ENCODE results near the gene LMTK3. TPM values are rescaled to one million over a fixed set of nuclear protein-coding genes. Genes with fewer than 3 reads are reported as not detected.
A peak's percentile ranks its signal among the peaks of the same experiment; 100 is the strongest.

Gene LMTK3
- total and polyA plus RNA-seq, 9 of the 15 experiments (the other 6 are each of a cell fraction or from before 2014, with no cell fraction given): 0.35 to 12.3 (median 2.0) TPM; not detected in 2

DNA sequence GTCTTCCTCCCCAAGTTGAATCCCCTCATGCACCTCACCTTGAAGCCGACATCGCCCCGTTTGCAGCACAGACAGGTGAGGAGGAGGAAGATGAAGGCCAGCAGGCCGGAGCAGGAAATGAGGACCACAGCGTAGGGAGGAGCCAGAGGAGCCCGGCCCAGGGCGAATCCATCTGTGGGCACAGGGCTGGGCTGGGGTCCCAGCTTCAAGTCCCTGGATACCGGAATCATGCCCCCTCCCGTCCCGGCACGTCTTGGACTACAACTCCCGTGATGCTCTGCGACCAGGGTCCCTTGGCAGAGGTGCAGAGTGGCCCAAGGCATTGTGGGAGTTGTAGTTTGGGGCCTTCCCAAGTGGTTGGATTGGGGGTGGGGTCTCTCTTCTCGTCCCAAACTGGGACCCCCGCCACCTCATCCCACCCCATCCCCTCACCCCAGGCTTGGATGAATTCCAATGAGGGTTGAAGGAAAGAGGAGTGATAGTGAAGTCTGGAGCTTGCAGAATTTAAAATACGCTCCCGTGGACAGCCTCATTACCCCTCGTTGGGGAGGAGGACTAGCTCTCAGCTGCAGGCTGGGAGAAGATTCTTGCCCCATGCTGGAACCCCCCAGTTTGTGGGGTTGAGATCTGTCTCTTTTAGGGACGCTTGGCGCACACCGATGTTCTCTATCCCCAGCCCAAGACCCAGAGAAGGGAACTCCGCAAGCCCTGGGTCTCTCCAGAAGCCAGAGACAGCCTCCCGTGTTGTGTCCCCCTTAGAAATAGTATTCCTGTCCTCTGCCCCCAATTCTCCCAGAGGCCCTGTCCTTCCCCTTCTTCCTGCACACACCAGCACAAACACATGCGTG, 990 bp downstream of the LMTK3 start (continued):
- TF ChIP-seq CCAR2 (IDR thresholded peaks at IDR 0.05; ENCODE audit: low read depth, low read length) (no peak), ZBTB7A (IDR thresholded peaks at IDR 0.05; ENCODE audit: borderline replicate concordance, control insufficient read depth, low read depth, low read length) (no peak), CBFA2T3 (IDR thresholded peaks at IDR 0.05) (no peak), TRIM24 (IDR thresholded peaks at IDR 0.05) (no peak), ZNF140 (CRISPR knock-in tag; IDR thresholded peaks at IDR 0.05) (no peak), TRIM28 (IDR thresholded peaks at IDR 0.05) (no peak), ZNF436 (CRISPR knock-in tag; IDR thresholded peaks at IDR 0.05) (no peak), E2F8 (IDR thresholded peaks at IDR 0.05; ENCODE audit: low read depth, partially characterized antibody) (no peak), NR2F6 (CRISPR knock-in tag; IDR thresholded peaks at IDR 0.05) (no peak), SREBF1 (IDR thresholded peaks at IDR 0.05; ENCODE audit: borderline replicate concordance, low read depth, low read length) (no peak), SUPT5H (IDR thresholded peaks at IDR 0.05) (no peak), ZNF668 (CRISPR knock-in tag; IDR thresholded peaks at IDR 0.05) (no peak), SMARCA4 (IDR thresholded peaks at IDR 0.05) (no peak), ZNF41 (CRISPR knock-in tag; conservative IDR thresholded peaks at IDR 0.05) (no peak), OTX1 (CRISPR knock-in tag; IDR thresholded peaks at IDR 0.05) (no peak), FOXJ2 (tag; IDR thresholded peaks at IDR 0.05) (no peak), HLTF (IDR thresholded peaks at IDR 0.05) (no peak), ZNF778 (CRISPR knock-in tag; IDR thresholded peaks at IDR 0.05) (no peak), KLF10 (CRISPR knock-in tag; IDR thresholded peaks at IDR 0.05) (no peak), ZNF395 (CRISPR knock-in tag; IDR thresholded peaks at IDR 0.05) (peak; percentile 90)
- TF ChIP-seq, protein P1, sequence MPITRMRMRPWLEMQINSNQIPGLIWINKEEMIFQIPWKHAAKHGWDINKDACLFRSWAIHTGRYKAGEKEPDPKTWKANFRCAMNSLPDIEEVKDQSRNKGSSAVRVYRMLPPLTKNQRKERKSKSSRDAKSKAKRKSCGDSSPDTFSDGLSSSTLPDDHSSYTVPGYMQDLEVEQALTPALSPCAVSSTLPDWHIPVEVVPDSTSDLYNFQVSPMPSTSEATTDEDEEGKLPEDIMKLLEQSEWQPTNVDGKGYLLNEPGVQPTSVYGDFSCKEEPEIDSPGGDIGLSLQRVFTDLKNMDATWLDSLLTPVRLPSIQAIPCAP (CRISPR knock-in tag; IDR thresholded peaks at IDR 0.05; ENCODE audit: borderline replicate concordance): no peak
- TF ChIP-seq, protein P2, sequence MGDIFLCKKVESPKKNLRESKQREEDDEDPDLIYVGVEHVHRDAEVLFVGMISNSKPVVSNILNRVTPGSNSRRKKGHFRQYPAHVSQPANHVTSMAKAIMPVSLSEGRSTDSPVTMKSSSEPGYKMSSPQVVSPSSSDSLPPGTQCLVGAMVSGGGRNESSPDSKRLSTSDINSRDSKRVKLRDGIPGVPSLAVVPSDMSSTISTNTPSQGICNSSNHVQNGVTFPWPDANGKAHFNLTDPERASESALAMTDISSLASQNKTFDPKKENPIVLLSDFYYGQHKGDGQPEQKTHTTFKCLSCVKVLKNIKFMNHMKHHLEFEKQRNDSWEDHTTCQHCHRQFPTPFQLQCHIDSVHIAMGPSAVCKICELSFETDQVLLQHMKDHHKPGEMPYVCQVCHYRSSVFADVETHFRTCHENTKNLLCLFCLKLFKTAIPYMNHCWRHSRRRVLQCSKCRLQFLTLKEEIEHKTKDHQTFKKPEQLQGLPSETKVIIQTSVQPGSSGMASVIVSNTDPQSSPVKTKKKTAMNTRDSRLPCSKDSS (IDR thresholded peaks at IDR 0.05; ENCODE audit: low read depth, partially characterized antibody): no peak
- TF ChIP-seq, protein P3, sequence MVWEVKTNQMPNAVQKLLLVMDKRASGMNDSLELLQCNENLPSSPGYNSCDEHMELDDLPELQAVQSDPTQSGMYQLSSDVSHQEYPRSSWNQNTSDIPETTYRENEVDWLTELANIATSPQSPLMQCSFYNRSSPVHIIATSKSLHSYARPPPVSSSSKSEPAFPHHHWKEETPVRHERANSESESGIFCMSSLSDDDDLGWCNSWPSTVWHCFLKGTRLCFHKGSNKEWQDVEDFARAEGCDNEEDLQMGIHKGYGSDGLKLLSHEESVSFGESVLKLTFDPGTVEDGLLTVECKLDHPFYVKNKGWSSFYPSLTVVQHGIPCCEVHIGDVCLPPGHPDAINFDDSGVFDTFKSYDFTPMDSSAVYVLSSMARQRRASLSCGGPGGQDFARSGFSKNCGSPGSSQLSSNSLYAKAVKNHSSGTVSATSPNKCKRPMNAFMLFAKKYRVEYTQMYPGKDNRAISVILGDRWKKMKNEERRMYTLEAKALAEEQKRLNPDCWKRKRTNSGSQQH (CRISPR knock-in tag; IDR thresholded peaks at IDR 0.05): no peak
